HCT116 (cell line): ENCODE data around the gene TIAM1. TPM values are rescaled to one million over a fixed set of nuclear protein-coding genes. Genes with fewer than 3 reads are reported as not detected.

ENCODE experiments used
- ATAC-seq: fragments of 200-7000 bp; cut with Tn5 transposase; 2 replicates; pipeline ENCODE4 v1.9.1; 2020; ENCODE audit warnings: mild to moderate bottlenecking, moderate library complexity
- BruUV-seq: library from RNA; stranded (reverse); fragments of 400-500 nt; replicated peaks from 2 replicates; lab custom pipeline; 2021; lab: Mats Ljungman, UMichigan
- CTCF ChIA-PET: fragments of 300-600 bp; sonication (Branson Sonifier 250); formaldehyde crosslinking; loops from one replicate; lab custom pipeline; 2021; ENCODE audit warnings: antibody characterized with exemption; lab: Charles Lee
- POLR2A ChIA-PET: fragments of 300-600, 350-600 bp; sonication (Branson Sonifier 250); formaldehyde crosslinking; loops from one replicate; lab custom pipeline; 2021; ENCODE audit warnings: antibody characterized with exemption; lab: Charles Lee
- RAD21 ChIA-PET, 2 experiments: fragments of 300-600 bp; sonication (Branson Sonifier 250); formaldehyde crosslinking; loops; one replicate each; lab custom pipeline; 2023; ENCODE audit warnings: low total read pairs in 2 of 2; ENCODE audit not compliant: uncharacterized antibody in 2 of 2, unreplicated experiment in 2 of 2, low non-redundant PET in 1 of 2; lab: Charles Lee
- DNase-seq: peaks from one replicate; pipeline ENCODE4 v3.0.0-alpha.2; 2010; ENCODE audit warnings: low read depth, low spot score
- H2AFZ ChIP-seq: fragments of 200-600 bp; shearing (Covaris generic), sonication (generic); 2 replicates; pipeline ENCODE4 v1.6.1; 2017; ENCODE audit warnings: low read depth, mixed run types, mixed read lengths, antibody characterized with exemption, low read length; ENCODE audit not compliant: poor library complexity, severe bottlenecking
- H3K27ac ChIP-seq: 2 replicates; pipeline ENCODE4 v1.5.1; 2012; ENCODE audit warnings: low read depth, low read length
- H3K27me3 ChIP-seq: fragments of 200-600 bp; sonication (generic); 2 replicates; pipeline ENCODE4 v1.6.1; 2016; ENCODE audit warnings: mixed run types, low read length, mixed read lengths; ENCODE audit not compliant: insufficient read depth
- H3K36me3 ChIP-seq, 2 experiments: fragments of 200-500 bp in 1 of 2; fragments of 200-600 bp in 1 of 2; sonication (Bioruptor generic) in 1 of 2; sonication (generic) in 1 of 2; 2 replicates each; pipeline versions ENCODE4 v1.5.1 to v1.6.1; 2014 to 2016; ENCODE audit warnings: low read length in 2 of 2, inconsistent platforms in 1 of 2, mixed read lengths in 1 of 2, mixed run types in 1 of 2; ENCODE audit not compliant: insufficient read depth in 2 of 2, control insufficient read depth in 1 of 2
- H3K4me1 ChIP-seq, 2 experiments: fragments of 200-600 bp in 1 of 2; sonication (generic) in 1 of 2; 2 replicates each; pipeline versions ENCODE4 v1.5.1 to v1.6.1; 2012 to 2017; ENCODE audit warnings: low read length in 2 of 2, inconsistent platforms in 1 of 2, mild to moderate bottlenecking in 1 of 2, mixed read lengths in 1 of 2, mixed run types in 1 of 2, moderate library complexity in 1 of 2; ENCODE audit not compliant: insufficient read depth in 2 of 2, control insufficient read depth in 1 of 2
- H3K4me2 ChIP-seq: fragments of 200-600 bp; sonication (generic); 2 replicates; pipeline ENCODE4 v1.6.1; 2017; ENCODE audit warnings: mixed run types, low read length, mixed read lengths
- H3K4me3 ChIP-seq, 2 experiments: fragments of 200-600 bp in 1 of 2; sonication (generic) in 1 of 2; replicated peaks in 1 of 2; 2 replicates each; pipeline ENCODE4 v1.5.1; 2011 to 2016; ENCODE audit warnings: low read length in 2 of 2, control low read depth in 1 of 2, low read depth in 1 of 2, mild to moderate bottlenecking in 1 of 2, mixed read lengths in 1 of 2, mixed run types in 1 of 2
- H3K79me2 ChIP-seq: fragments of 200-600 bp; sonication (generic); 2 replicates; pipeline ENCODE4 v1.6.1; 2017; ENCODE audit warnings: mild to moderate bottlenecking, mixed run types, low read length, moderate library complexity, mixed read lengths; ENCODE audit not compliant: insufficient read depth
- H3K9ac ChIP-seq: fragments of 200-600 bp; sonication (generic); 2 replicates; pipeline ENCODE4 v1.6.1; 2016; ENCODE audit warnings: low read length, mixed read lengths
- H3K9me2 ChIP-seq: fragments of 200-600 bp; sonication (generic), shearing (Covaris generic); 2 replicates; pipeline ENCODE4 v1.6.1; 2017; ENCODE audit warnings: mixed run types, mild to moderate bottlenecking, moderate library complexity; ENCODE audit not compliant: insufficient read depth
- H3K9me3 ChIP-seq, 2 experiments: fragments of 200-500 bp in 1 of 2; fragments of 200-600 bp in 1 of 2; sonication (Bioruptor generic) in 1 of 2; sonication (generic) in 1 of 2; 2 replicates each; pipeline ENCODE4 v1.6.1; 2014 to 2017; ENCODE audit warnings: low read length in 2 of 2, mixed read lengths in 2 of 2, inconsistent platforms in 1 of 2, low read depth in 1 of 2, mild to moderate bottlenecking in 1 of 2, mixed run types in 1 of 2, moderate library complexity in 1 of 2; ENCODE audit not compliant: control insufficient read depth in 1 of 2, insufficient read depth in 1 of 2
- H4K20me1 ChIP-seq: fragments of 200-600 bp; sonication (generic), shearing (Covaris generic); 2 replicates; pipeline ENCODE4 v1.6.1; 2017; ENCODE audit warnings: mixed run types, mild to moderate bottlenecking, moderate library complexity; ENCODE audit not compliant: insufficient read depth
- CBX3 ChIP-seq: IDR thresholded peaks from 2 replicates; pipeline ENCODE4 v1.6.1; 2012; ENCODE audit warnings: low read depth
- EGR1 ChIP-seq: IDR thresholded peaks from 2 replicates; pipeline ENCODE4 v1.6.1; 2012; ENCODE audit warnings: low read depth
- FOSL1 ChIP-seq: IDR thresholded peaks from 2 replicates; pipeline ENCODE4 v1.6.1; 2012; ENCODE audit warnings: low read depth
- ZNF274 ChIP-seq: fragments of 200-500 bp; sonication (Bioruptor generic); IDR thresholded peaks from 2 replicates; pipeline ENCODE4 v1.6.1; 2014; ENCODE audit warnings: mild to moderate bottlenecking, low read depth, low read length, inconsistent platforms
- intact Hi-C: fragments of 100-400 bp; cut with micrococcal nuclease; formaldehyde crosslinking; loops from 2 replicates; pipeline ENCODE4 v1.10.0; 2022
- total RNA-seq: library from RNA; stranded (reverse); gene quantifications from one replicate; pipeline ENCODE4 v1.2.1, GENCODE V29; 2021; ENCODE audit not compliant: unreplicated experiment

TIAM1 gene
- total RNA-seq, 1 experiment from 2014 or later: 47.8 TPM

DNA sequence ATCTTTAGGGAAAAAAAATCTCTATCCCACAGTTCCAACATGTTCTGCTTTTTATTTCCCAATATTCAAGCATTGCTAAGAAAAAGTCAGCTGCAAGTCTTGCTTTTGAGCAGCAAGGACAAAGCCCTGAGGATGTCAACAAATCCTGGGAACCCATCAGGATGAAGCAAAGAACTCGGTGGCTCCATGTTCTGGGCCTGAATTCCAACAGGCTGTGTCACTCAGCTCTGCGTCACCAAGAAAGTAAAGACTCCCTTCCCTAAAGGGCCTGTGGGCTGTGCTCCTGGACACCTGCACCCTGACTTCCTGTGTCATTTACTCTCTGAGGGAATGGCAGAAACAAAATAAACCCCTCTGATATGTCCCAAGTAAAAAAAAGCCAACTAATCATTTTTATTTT, 95.5 kb downstream of the TIAM1 start:
- POLR2A ChIA-PET: no interaction called here
- Histone ChIP-seq H3K27ac (no peak overlapping the region), H3K9me2 (no peaks in the 10 kb centered on the region)
- peak; percentile 36; the same call in 1 of the 2 replicates for ATAC-seq
- TF ChIP-seq FOSL1 (no peak), EGR1 (no peak), ZNF274 (no peak)
- TF ChIP-seq, all 23 proteins: peak for 0
- ChIA-PET RAD21 (no interaction called here), CTCF (no interaction called here)
- no peak overlapping the region for H3K4me3 ChIP-seq
- H3K27me3 ChIP-seq: no peaks in the 10 kb centered on the region
- no peak for DNase-seq
- intact Hi-C loops: no loop called here
- H3K36me3 ChIP-seq: peaks cover 5 to 18% of the 10 kb centered on the region in 2 experiments; a peak in 3 of 4 replicates
- BruUV-seq: no TSS peak
- H2AFZ ChIP-seq: no peak overlapping the region
- no peaks in the 10 kb centered on the region for H4K20me1 ChIP-seq
- H3K9ac ChIP-seq: no peak overlapping the region
- H3K9me3 ChIP-seq: peaks cover 4% of the 10 kb centered on the region in 2 experiments; a peak in 2 of 4 replicates
- peaks cover 0 to 7% of the 10 kb centered on the region in 2 experiments; a peak in 1 of 4 replicates for H3K4me1 ChIP-seq
- H3K4me2 ChIP-seq: no peak overlapping the region
- H3K79me2 ChIP-seq: no peaks in the 10 kb centered on the region; the same call in 1 of the 2 replicates

DNA sequence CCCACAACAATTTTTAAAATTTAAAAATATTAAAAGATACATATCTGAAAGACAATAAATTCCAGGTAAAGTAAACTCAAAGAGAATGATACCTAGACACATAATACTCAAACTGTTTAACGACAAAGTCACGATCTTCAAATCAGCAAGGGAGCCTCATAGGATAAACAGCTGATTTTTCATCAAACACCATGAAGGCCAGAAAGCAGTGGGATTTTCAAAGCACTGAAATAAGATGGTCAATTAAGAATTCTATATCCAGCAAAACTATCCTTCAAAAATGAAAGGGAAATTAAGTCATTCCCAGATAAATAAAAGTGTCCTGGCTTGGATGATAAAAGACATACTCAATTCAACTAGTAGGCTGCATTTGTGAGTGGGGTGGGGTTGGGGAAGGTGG, 100.5 kb downstream of the TIAM1 start:
- Histone ChIP-seq H4K20me1 (no peaks in the 10 kb centered on the region), H2AFZ (no peak overlapping the region), H3K27me3 (no peaks in the 10 kb centered on the region), H3K4me3 (no peak overlapping the region), H3K36me3 (peaks cover 5 to 18% of the 10 kb centered on the region in 2 experiments; a peak in 3 of 4 replicates), H3K27ac (no peak overlapping the region), H3K9me2 (no peaks in the 10 kb centered on the region), H3K79me2 (no peaks in the 10 kb centered on the region), H3K9me3 (peaks cover 4 to 9% of the 10 kb centered on the region in 2 experiments; a peak in 2 of 4 replicates), H3K4me2 (no peak overlapping the region), H3K4me1 (peaks cover 0 to 2% of the 10 kb centered on the region in 2 experiments; a peak in 1 of 4 replicates), H3K9ac (no peak overlapping the region)
- ATAC-seq (no peak), DNase-seq (no peak)
- intact Hi-C loops: no loop called here
- no TSS peak for BruUV-seq
- RAD21 ChIA-PET: interaction anchor here in 1 of 2 experiments (0.8 kb wide), 1 partner anchor 69 kb away, joined by 3 read pairs; no protein-coding TSS in a partner anchor
- 0 out of 2 replicates have a peak, but pooled peaks have one; percentile 14 for TF ChIP-seq CBX3
- TF ChIP-seq FOSL1: no peak
- CTCF ChIA-PET: no interaction called here
- POLR2A ChIA-PET: no interaction called here
